K562 (cell line): ENCODE measurements around the gene EXOC4. TPM values are rescaled to one million over a fixed set of nuclear protein-coding genes. Genes with fewer than 3 reads are reported as not detected.

ENCODE experiments used
- ATAC-seq: fragments of 200-7000 bp; cut with Tn5 transposase; 3 replicates; pipeline ENCODE4 v1.9.1; 2020; ENCODE audit warnings: moderate library complexity
- BruUV-seq: library from RNA; stranded (reverse); fragments of 400-500 nt; replicated peaks from 2 replicates; lab custom pipeline; 2021; lab: Mats Ljungman, UMichigan
- CTCF ChIA-PET: fragments of 300-600 bp; formaldehyde crosslinking; extraction: SDS; loops from one replicate; lab custom pipeline; 2021; ENCODE audit warnings: low intra/inter-chr PET ratio; lab: Yijun Ruan, JAX
- POLR2A ChIA-PET: fragments of 300-600, 350-650 bp; sonication (Branson Sonifier 250); formaldehyde crosslinking; extraction: SDS; loops from one replicate; lab custom pipeline; 2021; ENCODE audit warnings: antibody characterized with exemption, inconsistent platforms; lab: Yijun Ruan, JAX
- DNase-seq, 4 experiments: peaks; one replicate each; pipeline versions ENCODE4 v3.0.0 to v3.0.0-alpha.2; 2011 to 2018; ENCODE audit warnings: low spot score in 3 of 4, mixed read lengths in 3 of 4; ENCODE audit errors: extremely low read depth in 1 of 4
- FAIRE-seq: peaks from 2 replicates; lab custom pipeline; 2011; peaks lifted over from hg19 to GRCh38; lab: Jason Lieb, UNC
- H2AFZ ChIP-seq: 2 replicates; pipeline ENCODE4 v1.6.0; 2011; ENCODE audit warnings: low read depth, low read length, control low read depth, inconsistent platforms
- H3K27ac ChIP-seq: fragments of 200-600 bp; 3 replicates; pipeline ENCODE4 v1.8.0; 2011; ENCODE audit warnings: low read depth, mild to moderate bottlenecking, control low read depth, inconsistent platforms, low read length, moderate library complexity, mixed read lengths; ENCODE audit errors: extremely low read depth
- H3K27me3 ChIP-seq, 2 experiments: fragments of 300-600 bp in 1 of 2; 2 replicates in 1 of 2; 3 replicates in 1 of 2; pipeline versions ENCODE4 v1.6.0 to v1.8.0; 2011; ENCODE audit warnings: inconsistent platforms in 2 of 2, low read length in 2 of 2, mild to moderate bottlenecking in 1 of 2, mixed read lengths in 1 of 2, moderate library complexity in 1 of 2; ENCODE audit not compliant: control insufficient read depth in 2 of 2, insufficient read depth in 2 of 2
- H3K36me3 ChIP-seq: fragments of 300-600 bp; 3 replicates; pipeline ENCODE4 v1.8.0; 2011; ENCODE audit warnings: mild to moderate bottlenecking, low read length, inconsistent platforms; ENCODE audit not compliant: control insufficient read depth, insufficient read depth
- H3K4me1 ChIP-seq, 2 experiments: fragments of 200-600 bp in 1 of 2; replicated peaks in 1 of 2; 2 replicates in 1 of 2; 3 replicates in 1 of 2; pipeline versions ENCODE4 v1.5.1 to v1.8.0; 2011; ENCODE audit warnings: inconsistent platforms in 2 of 2, low read length in 2 of 2, mild to moderate bottlenecking in 1 of 2, mixed read lengths in 1 of 2, moderate library complexity in 1 of 2; ENCODE audit not compliant: control insufficient read depth in 2 of 2, insufficient read depth in 2 of 2
- H3K4me2 ChIP-seq: 2 replicates; pipeline ENCODE4 v1.6.1; 2011; ENCODE audit warnings: low read length, control low read depth, inconsistent platforms, mixed read lengths; ENCODE audit not compliant: insufficient read depth
- H3K4me3 ChIP-seq: fragments of 200-600 bp; sonication (generic), shearing (Covaris generic); 2 replicates; pipeline ENCODE4 v1.5.1; 2016; ENCODE audit warnings: control low read depth, inconsistent platforms
- H3K79me2 ChIP-seq: fragments of 200-600 bp; 3 replicates; pipeline ENCODE4 v1.8.0; 2011; ENCODE audit warnings: low read length, inconsistent platforms; ENCODE audit not compliant: control insufficient read depth, insufficient read depth
- H3K9ac ChIP-seq, 2 experiments: 2 replicates each; pipeline versions ENCODE4 v1.6.0 to v1.6.1; 2011; ENCODE audit warnings: low read depth in 2 of 2, low read length in 2 of 2, control low read depth in 1 of 2, inconsistent platforms in 1 of 2, mild to moderate bottlenecking in 1 of 2, mixed read lengths in 1 of 2; ENCODE audit not compliant: insufficient read depth in 1 of 2
- H3K9me1 ChIP-seq: one replicate; pipeline ENCODE4 v1.6.0; 2011; ENCODE audit warnings: inconsistent platforms, mild to moderate bottlenecking, low read length, moderate library complexity; ENCODE audit not compliant: control insufficient read depth, insufficient read depth
- H3K9me3 ChIP-seq: replicated peaks from 2 replicates; pipeline ENCODE4 v1.5.1; 2011; ENCODE audit warnings: low read depth, low read length, inconsistent platforms; ENCODE audit not compliant: control insufficient read depth, insufficient read depth
- H4K20me1 ChIP-seq: replicated peaks from 2 replicates; pipeline ENCODE4 v1.6.1; 2011; ENCODE audit warnings: low read length, inconsistent platforms, mixed read lengths; ENCODE audit not compliant: control insufficient read depth, insufficient read depth
- BDP1 ChIP-seq: IDR thresholded peaks from 3 replicates; pipeline ENCODE4 v1.6.1; 2011; ENCODE audit not compliant: insufficient read length, insufficient read depth
- ETV5 ChIP-seq: sonication (generic); formaldehyde crosslinking; IDR thresholded peaks from 2 replicates; pipeline ENCODE4 v1.4.0; 2020; ENCODE audit warnings: low read depth, mild to moderate bottlenecking, missing genetic modification reagents
- HMGN3 ChIP-seq: IDR thresholded peaks from 2 replicates; pipeline ENCODE4 v1.6.1; 2011; ENCODE audit warnings: borderline replicate concordance, low read depth, mild to moderate bottlenecking, mixed read lengths, low read length; ENCODE audit not compliant: insufficient read length; ENCODE audit errors: extremely low read depth
- KLF1 ChIP-seq: fragments of 450-650 bp; IDR thresholded peaks from 2 replicates; pipeline ENCODE4 v1.6.1; 2016; ENCODE audit warnings: missing genetic modification characterization, missing compliant biosample characterization
- KLF13 ChIP-seq: fragments of 450-650 bp; IDR thresholded peaks from 2 replicates; pipeline ENCODE4 v1.6.1; 2016; ENCODE audit warnings: missing genetic modification characterization, low read depth, mild to moderate bottlenecking, missing compliant biosample characterization, moderate library complexity, borderline replicate concordance
- MBD2 ChIP-seq: sonication (generic); IDR thresholded peaks from 2 replicates; pipeline ENCODE4 v1.6.1; 2016; ENCODE audit warnings: low read depth, borderline replicate concordance
- MYC ChIP-seq, 2 experiments: fragments of 250-450 bp in 1 of 2; sonication (Bioruptor Pico) in 1 of 2; IDR thresholded peaks; 2 replicates each; pipeline versions ENCODE4 v1.5.1 to v1.6.1; 2012 to 2021; ENCODE audit warnings: low read depth in 2 of 2, borderline replicate concordance in 1 of 2, improper control_type of control experiment in 1 of 2, low read length in 1 of 2, mild to moderate bottlenecking in 1 of 2, moderate library complexity in 1 of 2
- SAFB2 ChIP-seq: fragments of 200-400 bp; formaldehyde crosslinking; IDR thresholded peaks from 2 replicates; pipeline ENCODE4 v1.6.1; 2018; ENCODE audit warnings: borderline replicate concordance, low read length, low read depth, moderate library complexity; ENCODE audit not compliant: severe bottlenecking
- TAL1 ChIP-seq: fragments of 450-650 bp; IDR thresholded peaks from 2 replicates; pipeline ENCODE4 v1.6.1; 2016; ENCODE audit warnings: mild to moderate bottlenecking
- ZNF23 ChIP-seq: fragments of 250-450 bp; sonication (Bioruptor Pico); IDR thresholded peaks from 2 replicates; pipeline ENCODE4 v1.4.0; 2020; ENCODE audit warnings: mild to moderate bottlenecking
- ZNF76 ChIP-seq: fragments of 250-450 bp; sonication (Bioruptor Pico); IDR thresholded peaks from 2 replicates; pipeline ENCODE4 v1.4.0; 2020; ENCODE audit warnings: mild to moderate bottlenecking, moderate library complexity, borderline replicate concordance
- ZNF79 ChIP-seq: fragments of 250-450 bp; sonication (Bioruptor Pico); IDR thresholded peaks from 2 replicates; pipeline ENCODE4 v1.4.0; 2020; ENCODE audit warnings: low read depth, mild to moderate bottlenecking, moderate library complexity
- WGBS: fragments of 100-300 bp; shearing (Covaris generic); methylation state at CpG from one replicate; pipeline ENCODE4 v1.1.6; 2016; ENCODE audit warnings: low coverage, mixed read lengths; ENCODE audit not compliant: insufficient coverage; ENCODE audit errors: missing lambda C conversion rate; 5-methylcytosine and 5-hydroxymethylcytosine counted together
- in situ Hi-C: fragments of 300-500 bp; cut with MboI; formaldehyde crosslinking; loops from 4 replicates; pipeline ENCODE4 v1.15.0; 2018; ENCODE audit warnings: inconsistent platforms, mixed read lengths
- intact Hi-C: fragments of 100-400 bp; cut with micrococcal nuclease; formaldehyde crosslinking; loops from 2 replicates; pipeline ENCODE4 v1.14.2; 2022
- polyA plus RNA-seq, 8 experiments: library from polyadenylated mRNA; depleted of rRNA in 4 of 8; stranded (reverse) in 5 of 8; unstranded in 3 of 8; fragments of >200 nt; fragmentation: Nextera tagmentation in 2 of 8; fragmentation: Illumina TruSeq in 1 of 8; extraction: Ambion mirVana in 2 of 8; extraction: Trizol in 1 of 8; gene quantifications; 2 replicates each; pipeline versions ENCODE4 v1.2.1 to v1.2.3, GENCODE V29; 2011 to 2014; ENCODE audit warnings: inconsistent platforms in 1 of 8, missing spikeins in 1 of 8
- total RNA-seq, 7 experiments: library from RNA; depleted of rRNA in 6 of 7; stranded (reverse); fragments of >200 nt in 6 of 7; fragmentation: Illumina TruSeq in 2 of 7; extraction: Trizol in 2 of 7; gene quantifications; 2 replicates each; pipeline versions ENCODE4 v1.2.1 to v1.2.3, GENCODE V29; 2011 to 2021; ENCODE audit warnings: low replicate concordance in 1 of 7
- TF ChIP-seq, protein P1 (sequence below): sonication (generic); formaldehyde crosslinking; IDR thresholded peaks from 2 replicates; pipeline ENCODE4 v1.8.0; 2022; ENCODE audit warnings: mild to moderate bottlenecking, missing genetic modification reagents
- TF ChIP-seq, protein P2 (sequence below), 2 experiments: fragments of 250-450 bp in 1 of 2; fragments of 450-650 bp in 1 of 2; sonication (Bioruptor Pico) in 1 of 2; IDR thresholded peaks; 2 replicates each; pipeline versions ENCODE4 v1.6.1 to v1.8.0; 2016 to 2021; ENCODE audit warnings: mild to moderate bottlenecking in 2 of 2, moderate library complexity in 2 of 2, missing compliant biosample characterization in 1 of 2, missing genetic modification characterization in 1 of 2
- TF ChIP-seq, protein P3 (sequence below): fragments of 250-450 bp; sonication (Bioruptor Pico); IDR thresholded peaks from 2 replicates; pipeline ENCODE4 v1.9.0; 2021; ENCODE audit warnings: mild to moderate bottlenecking, inconsistent platforms

Gene EXOC4
- total and polyA plus RNA-seq, 9 of the 15 experiments (the other 6 are each of a cell fraction or from before 2014, with no cell fraction given), result 18.5 to 73.1 (median 46.6) TPM

DNA sequence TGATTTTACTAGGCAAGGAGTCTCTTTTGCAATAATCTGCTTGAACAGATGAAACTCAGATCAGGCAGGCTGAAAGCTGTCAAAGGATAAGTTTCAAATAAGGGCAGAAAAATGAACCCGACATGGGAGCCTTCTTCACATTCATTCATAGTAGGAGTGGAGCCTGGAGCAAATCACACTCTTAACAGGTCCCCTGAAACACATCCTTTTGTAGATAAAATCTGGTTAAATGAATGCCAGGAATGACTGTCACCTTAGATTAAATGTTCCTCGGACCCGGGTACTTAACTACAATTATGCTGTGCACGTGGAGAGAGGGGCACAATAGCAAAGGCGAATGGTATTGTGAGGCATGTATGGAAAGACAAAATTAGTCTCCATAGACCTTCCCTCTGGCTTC lies 529.6 kb downstream of the EXOC4 start (continued):
- TF ChIP-seq KLF13 (tag) (no peak), BDP1 (no peak), SAFB2 (no peak), ZNF23 (no peak), ETV5 (CRISPR knock-in tag) (no peak), ZNF76 (CRISPR knock-in tag) (no peak)
- TF ChIP-seq, protein P1, sequence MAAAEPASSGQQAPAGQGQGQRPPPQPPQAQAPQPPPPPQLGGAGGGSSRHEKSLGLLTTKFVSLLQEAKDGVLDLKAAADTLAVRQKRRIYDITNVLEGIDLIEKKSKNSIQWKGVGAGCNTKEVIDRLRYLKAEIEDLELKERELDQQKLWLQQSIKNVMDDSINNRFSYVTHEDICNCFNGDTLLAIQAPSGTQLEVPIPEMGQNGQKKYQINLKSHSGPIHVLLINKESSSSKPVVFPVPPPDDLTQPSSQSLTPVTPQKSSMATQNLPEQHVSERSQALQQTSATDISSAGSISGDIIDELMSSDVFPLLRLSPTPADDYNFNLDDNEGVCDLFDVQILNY, result no peak

DNA sequence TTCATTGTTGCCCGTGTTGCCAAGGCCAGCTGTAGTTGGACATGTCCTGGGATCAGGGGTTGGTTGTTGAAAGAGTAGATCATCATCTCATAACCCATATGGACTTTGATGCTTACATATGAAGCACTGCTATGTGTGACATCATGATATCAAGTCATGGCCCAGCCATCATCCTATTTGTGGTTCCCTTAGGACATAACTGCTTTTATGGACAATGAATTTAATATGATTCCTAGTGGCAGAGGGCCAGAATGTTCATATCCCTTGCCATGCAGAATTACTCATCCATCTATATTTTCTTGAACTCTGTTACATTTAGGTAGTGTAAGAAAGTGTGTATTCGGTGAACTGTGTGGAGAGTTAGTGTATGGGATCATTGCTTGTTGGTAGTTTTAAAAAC lies 530.4 kb downstream of the EXOC4 start:
- no peak overlapping the region for H3K9ac ChIP-seq
- intact Hi-C loops, result no loop called here
- FAIRE-seq, result no peak
- H3K36me3 ChIP-seq, result no peaks in the 10 kb centered on the region
- no peaks in the 10 kb centered on the region for H3K27me3 ChIP-seq
- H2AFZ ChIP-seq, result no peak overlapping the region
- H3K4me1 ChIP-seq, result no peaks in the 10 kb centered on the region
- WGBS, result 8% methylated on average over 2 of the region's 2 CpGs
- no peaks in the 10 kb centered on the region for H3K9me1 ChIP-seq
- no peaks in the 10 kb centered on the region for H4K20me1 ChIP-seq
- H3K9me3 ChIP-seq, result no peaks in the 10 kb centered on the region
- no peak overlapping the region for H3K27ac ChIP-seq
- no peak for DNase-seq
- ChIA-PET CTCF (no interaction called here), POLR2A (interaction anchor here (0.5 to 1.1 kb wide), 2 partner anchors 9 to 1842 kb away, joined by 3 read pairs; no protein-coding TSS in a partner anchor)
- no peaks in the 10 kb centered on the region for H3K79me2 ChIP-seq
- in situ Hi-C loops, result no loop called here
- no peak for ATAC-seq
- TF ChIP-seq, protein P2, sequence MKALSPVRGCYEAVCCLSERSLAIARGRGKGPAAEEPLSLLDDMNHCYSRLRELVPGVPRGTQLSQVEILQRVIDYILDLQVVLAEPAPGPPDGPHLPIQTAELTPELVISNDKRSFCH (CRISPR knock-in tag; IDR thresholded peaks at IDR 0.05), result no peak
- TF ChIP-seq, protein P2 (tag; IDR thresholded peaks at IDR 0.05), result no peak
- TF ChIP-seq ZNF79 (CRISPR knock-in tag), result no peak
- TF ChIP-seq TAL1, result no peak
- TF ChIP-seq, protein P3, sequence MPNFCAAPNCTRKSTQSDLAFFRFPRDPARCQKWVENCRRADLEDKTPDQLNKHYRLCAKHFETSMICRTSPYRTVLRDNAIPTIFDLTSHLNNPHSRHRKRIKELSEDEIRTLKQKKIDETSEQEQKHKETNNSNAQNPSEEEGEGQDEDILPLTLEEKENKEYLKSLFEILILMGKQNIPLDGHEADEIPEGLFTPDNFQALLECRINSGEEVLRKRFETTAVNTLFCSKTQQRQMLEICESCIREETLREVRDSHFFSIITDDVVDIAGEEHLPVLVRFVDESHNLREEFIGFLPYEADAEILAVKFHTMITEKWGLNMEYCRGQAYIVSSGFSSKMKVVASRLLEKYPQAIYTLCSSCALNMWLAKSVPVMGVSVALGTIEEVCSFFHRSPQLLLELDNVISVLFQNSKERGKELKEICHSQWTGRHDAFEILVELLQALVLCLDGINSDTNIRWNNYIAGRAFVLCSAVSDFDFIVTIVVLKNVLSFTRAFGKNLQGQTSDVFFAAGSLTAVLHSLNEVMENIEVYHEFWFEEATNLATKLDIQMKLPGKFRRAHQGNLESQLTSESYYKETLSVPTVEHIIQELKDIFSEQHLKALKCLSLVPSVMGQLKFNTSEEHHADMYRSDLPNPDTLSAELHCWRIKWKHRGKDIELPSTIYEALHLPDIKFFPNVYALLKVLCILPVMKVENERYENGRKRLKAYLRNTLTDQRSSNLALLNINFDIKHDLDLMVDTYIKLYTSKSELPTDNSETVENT, result no peak
- TF ChIP-seq HMGN3, result no peak
- no peak for TF ChIP-seq MYC (IDR thresholded peaks at IDR 0.05; ENCODE audit: low read depth, low read length)
- TF ChIP-seq MYC (CRISPR knock-in tag; IDR thresholded peaks at IDR 0.05; ENCODE audit: borderline replicate concordance, low read depth), result no peak
- TF ChIP-seq MBD2, result no peak
- no peak for TF ChIP-seq KLF1 (tag)
- H3K4me2 ChIP-seq, result no peak overlapping the region
- BruUV-seq, result no TSS peak
- H3K4me3 ChIP-seq, result no peak overlapping the region
